GM12878 (cell line): Measurements from ENCODE around the gene SLC6A17.

Experiments used
- ATF7 ChIP-seq: fragments of 450-650 bp; IDR thresholded peaks from 2 replicates; pipeline ENCODE4 v1.6.1; 2016; ENCODE audit warnings: low read depth, mild to moderate bottlenecking
- CTCF ChIP-seq, 3 experiments: IDR thresholded peaks in 2 of 3; conservative IDR thresholded peaks in 1 of 3; 2 replicates each; pipeline ENCODE4 v1.5.1; 2011; ENCODE audit warnings: low read depth in 3 of 3, low read length in 3 of 3, mild to moderate bottlenecking in 3 of 3, control low read depth in 2 of 3, moderate library complexity in 2 of 3, inconsistent platforms in 1 of 3, mixed read lengths in 1 of 3; ENCODE audit not compliant: control insufficient read depth in 2 of 3, insufficient read depth in 1 of 3; ENCODE audit errors: extremely low read depth in 1 of 3
- ELK1 ChIP-seq: IDR thresholded peaks from 2 replicates; pipeline ENCODE4 v1.6.1; 2012; ENCODE audit warnings: low read depth, low read length, improper control_type of control experiment
- FOXK2 ChIP-seq: fragments of 450-650 bp; IDR thresholded peaks from 2 replicates; pipeline ENCODE4 v1.6.1; 2017; ENCODE audit warnings: mild to moderate bottlenecking, moderate library complexity
- KAT2A ChIP-seq: conservative IDR thresholded peaks from 2 replicates; pipeline ENCODE4 v1.6.1; 2011; ENCODE audit warnings: low read depth, low read length; ENCODE audit not compliant: control insufficient read depth
- KDM1A ChIP-seq: fragments of 200-600 bp; sonication (generic); IDR thresholded peaks from 2 replicates; pipeline ENCODE4 v1.6.1; 2016; ENCODE audit warnings: borderline replicate concordance
- POLR2A ChIP-seq: IDR thresholded peaks from 2 replicates; pipeline ENCODE4 v1.6.1; 2011; ENCODE audit warnings: low read depth, mild to moderate bottlenecking, low read length
- RAD21 ChIP-seq: IDR thresholded peaks from 2 replicates; pipeline ENCODE4 v1.6.1; 2011; ENCODE audit warnings: mild to moderate bottlenecking, low read depth, low read length, moderate library complexity; ENCODE audit not compliant: insufficient read depth
- RAD51 ChIP-seq: fragments of 450-650 bp; IDR thresholded peaks from 2 replicates; pipeline ENCODE4 v1.6.1; 2016; ENCODE audit warnings: moderate library complexity, mild to moderate bottlenecking, inconsistent platforms
- ZBED1 ChIP-seq: IDR thresholded peaks from 2 replicates; pipeline ENCODE4 v1.6.1; 2016; ENCODE audit warnings: borderline replicate concordance
- ZNF24 ChIP-seq: fragments of 450-650 bp; IDR thresholded peaks from 2 replicates; pipeline ENCODE4 v1.6.1; 2017; ENCODE audit warnings: antibody characterized with exemption, mild to moderate bottlenecking

- no peak for TF ChIP-seq RAD51
- TF ChIP-seq POLR2A: no peak
- TF ChIP-seq CTCF (IDR thresholded peaks at IDR 0.05 in 2 of 3, conservative IDR thresholded peaks at IDR 0.05 in 1 of 3; ENCODE audit: control insufficient read depth in 2 of 3, extremely low read depth in 1 of 3, insufficient read depth in 1 of 3, low read depth in 3 of 3, low read length in 3 of 3): no peak
- no peak for TF ChIP-seq FOXK2
- no peak for TF ChIP-seq ELK1
- no peak for TF ChIP-seq ATF7
- TF ChIP-seq ZBED1: no peak
- TF ChIP-seq KDM1A: no peak
- no peak for TF ChIP-seq RAD21
- TF ChIP-seq KAT2A: no peak
- TF ChIP-seq ZNF24: no peak
Measured at GRCh38 chr1:110225756-110226404, 75.6 kb downstream of the SLC6A17 start.
